ENCODE data around the gene TTC3. TPM values are rescaled to one million over a fixed set of nuclear protein-coding genes. Genes with fewer than 3 reads are reported as not detected.

The TTC3 gene
- total RNA-seq, 2 donors from 2014 or later: 32.8 to 84.2 TPM

GRCh38 chr21:37159053-37159776, 86.2 kb downstream of the TTC3 start:
- Mint-ChIP-seq H3K4me1 (ENCODE audit: low read depth in 2 of 2) (peaks cover 7 to 9% of the 10 kb centered on the region in 2 donors), H3K27me3 (no peaks in the 10 kb centered on the region), H3K36me3 (peaks cover 11% of the 10 kb centered on the region), H3K9me3 (no peaks in the 10 kb centered on the region), H3K27ac (peak overlapping the region; percentile 34 to 58), H3K4me3 (peak overlapping the region; percentile 7)
- DNase-seq (ENCODE audit: low spot score): no peak
- ATAC-seq: peak; percentile 53 to 92

GRCh38 chr21:37159949-37160348, 86.9 kb downstream of the TTC3 start:
- no peak overlapping the region for H3K27ac Mint-ChIP-seq
- DNase-seq (ENCODE audit: low spot score) (no peak), ATAC-seq (no peak)
- peaks cover 7 to 9% of the 10 kb centered on the region in 2 donors for H3K4me1 Mint-ChIP-seq (ENCODE audit: low read depth in 2 of 2)
- no peaks in the 10 kb centered on the region for H3K27me3 Mint-ChIP-seq
- H3K9me3 Mint-ChIP-seq: no peaks in the 10 kb centered on the region
- peaks cover 11% of the 10 kb centered on the region for H3K36me3 Mint-ChIP-seq
- no peak overlapping the region for H3K4me3 Mint-ChIP-seq

- H3K4me3 Mint-ChIP-seq: no peak overlapping the region
- no peaks in the 10 kb centered on the region for H3K27me3 Mint-ChIP-seq
- ATAC-seq: no peak
- DNase-seq (ENCODE audit: low spot score): no peak
- no peak overlapping the region for H3K27ac Mint-ChIP-seq
- no peaks in the 10 kb centered on the region for H3K4me1 Mint-ChIP-seq (ENCODE audit: low read depth in 2 of 2)
- no peaks in the 10 kb centered on the region for H3K9me3 Mint-ChIP-seq
- H3K36me3 Mint-ChIP-seq: peaks cover 15% of the 10 kb centered on the region
Observed at GRCh38 chr21:37164742-37165141, 91.7 kb downstream of the TTC3 start.

- Mint-ChIP-seq H3K27me3 (no peaks in the 10 kb centered on the region), H3K4me3 (no peak overlapping the region), H3K36me3 (peaks cover 15% of the 10 kb centered on the region), H3K4me1 (ENCODE audit: low read depth in 2 of 2) (no peaks in the 10 kb centered on the region), H3K27ac (no peak overlapping the region), H3K9me3 (no peaks in the 10 kb centered on the region)
- ATAC-seq: no peak
- no peak for DNase-seq (ENCODE audit: low spot score)
Observed at GRCh38 chr21:37165586-37165985, 92.5 kb downstream of the TTC3 start.

GRCh38 chr21:37166733-37167132, 93.7 kb downstream of the TTC3 start:
- Mint-ChIP-seq H3K9me3 (no peaks in the 10 kb centered on the region), H3K27ac (no peak overlapping the region), H3K4me3 (no peak overlapping the region), H3K4me1 (ENCODE audit: low read depth in 2 of 2) (no peaks in the 10 kb centered on the region), H3K27me3 (no peaks in the 10 kb centered on the region), H3K36me3 (peaks cover 15% of the 10 kb centered on the region)
- no peak for ATAC-seq
- no peak for DNase-seq (ENCODE audit: low spot score)

- Mint-ChIP-seq H3K27me3 (no peaks in the 10 kb centered on the region), H3K36me3 (peaks cover 20% of the 10 kb centered on the region), H3K9me3 (no peaks in the 10 kb centered on the region), H3K4me3 (no peak overlapping the region), H3K4me1 (ENCODE audit: low read depth in 2 of 2) (no peaks in the 10 kb centered on the region), H3K27ac (no peak overlapping the region)
- DNase-seq (ENCODE audit: low spot score): no peak
- ATAC-seq: no peak
Observed at GRCh38 chr21:37168666-37169065, 95.6 kb downstream of the TTC3 start.

- ATAC-seq (no peak), DNase-seq (ENCODE audit: low spot score) (no peak)
- Mint-ChIP-seq H3K9me3 (no peaks in the 10 kb centered on the region), H3K27ac (no peak overlapping the region), H3K36me3 (peaks cover 19% of the 10 kb centered on the region), H3K27me3 (no peaks in the 10 kb centered on the region), H3K4me3 (no peak overlapping the region), H3K4me1 (ENCODE audit: low read depth in 2 of 2) (no peaks in the 10 kb centered on the region)
Observed at GRCh38 chr21:37172646-37173045, 99.6 kb downstream of the TTC3 start.

- Mint-ChIP-seq H3K27ac (no peak overlapping the region), H3K4me1 (ENCODE audit: low read depth in 2 of 2) (peaks cover 0 to 3% of the 10 kb centered on the region in 2 donors), H3K9me3 (no peaks in the 10 kb centered on the region), H3K27me3 (no peaks in the 10 kb centered on the region), H3K36me3 (peaks cover 30% of the 10 kb centered on the region), H3K4me3 (no peak overlapping the region)
- DNase-seq (ENCODE audit: low spot score) (no peak), ATAC-seq (no peak)
Observed at GRCh38 chr21:37176716-37177115, 103.7 kb downstream of the TTC3 start.

- H3K36me3 Mint-ChIP-seq: peaks cover 28% of the 10 kb centered on the region
- no peak for DNase-seq (ENCODE audit: low spot score)
- no peak overlapping the region for H3K4me3 Mint-ChIP-seq
- H3K27ac Mint-ChIP-seq: no peak overlapping the region
- no peaks in the 10 kb centered on the region for H3K9me3 Mint-ChIP-seq
- H3K27me3 Mint-ChIP-seq: no peaks in the 10 kb centered on the region
- H3K4me1 Mint-ChIP-seq (ENCODE audit: low read depth in 2 of 2): peaks cover 3 to 6% of the 10 kb centered on the region in 2 donors
- no peak for ATAC-seq
Observed at GRCh38 chr21:37181059-37181458, 108.0 kb downstream of the TTC3 start.

- H3K27ac Mint-ChIP-seq: no peak overlapping the region
- ATAC-seq (no peak), DNase-seq (ENCODE audit: low spot score) (no peak)
- H3K9me3 Mint-ChIP-seq: no peaks in the 10 kb centered on the region
- H3K4me3 Mint-ChIP-seq: no peak overlapping the region
- peaks cover 31% of the 10 kb centered on the region for H3K36me3 Mint-ChIP-seq
- H3K27me3 Mint-ChIP-seq: no peaks in the 10 kb centered on the region
- peaks cover 3 to 10% of the 10 kb centered on the region in 2 donors for H3K4me1 Mint-ChIP-seq (ENCODE audit: low read depth in 2 of 2)
Observed at GRCh38 chr21:37182222-37182621, 109.2 kb downstream of the TTC3 start.

GRCh38 chr21:37183749-37184148, 110.7 kb downstream of the TTC3 start:
- H3K27ac Mint-ChIP-seq: no peak overlapping the region

GRCh38 chr21:37184784-37185593, 111.9 kb downstream of the TTC3 start:
- peaks cover 3 to 10% of the 10 kb centered on the region in 2 donors for H3K4me1 Mint-ChIP-seq (ENCODE audit: low read depth in 2 of 2)
- ATAC-seq: no peak
- peaks cover 29% of the 10 kb centered on the region for H3K36me3 Mint-ChIP-seq
- H3K27ac Mint-ChIP-seq: no peak overlapping the region
- no peaks in the 10 kb centered on the region for H3K9me3 Mint-ChIP-seq
- no peak overlapping the region for H3K4me3 Mint-ChIP-seq
- H3K27me3 Mint-ChIP-seq: no peaks in the 10 kb centered on the region
- no peak for DNase-seq (ENCODE audit: low spot score)

More at GRCh38 chr21:37183749-37184148, 110.7 kb downstream of the TTC3 start:
- Mint-ChIP-seq H3K27me3 (no peaks in the 10 kb centered on the region), H3K36me3 (peaks cover 33% of the 10 kb centered on the region), H3K4me1 (ENCODE audit: low read depth in 2 of 2) (peaks cover 3 to 10% of the 10 kb centered on the region in 2 donors), H3K9me3 (no peaks in the 10 kb centered on the region), H3K4me3 (no peak overlapping the region)
- no peak for ATAC-seq
- DNase-seq (ENCODE audit: low spot score): no peak

- ATAC-seq (no peak), DNase-seq (ENCODE audit: low spot score) (no peak)
- Mint-ChIP-seq H3K36me3 (peaks cover 26% of the 10 kb centered on the region), H3K9me3 (no peaks in the 10 kb centered on the region), H3K4me3 (no peak overlapping the region), H3K27ac (no peak overlapping the region), H3K4me1 (ENCODE audit: low read depth in 2 of 2) (peaks cover 0 to 10% of the 10 kb centered on the region in 2 donors), H3K27me3 (no peaks in the 10 kb centered on the region)
Observed at GRCh38 chr21:37186983-37187382, 113.9 kb downstream of the TTC3 start.

- Mint-ChIP-seq H3K4me1 (ENCODE audit: low read depth in 2 of 2) (peaks cover 0 to 10% of the 10 kb centered on the region in 2 donors), H3K27me3 (no peaks in the 10 kb centered on the region), H3K4me3 (no peak overlapping the region), H3K27ac (no peak overlapping the region), H3K9me3 (no peaks in the 10 kb centered on the region), H3K36me3 (peaks cover 26% of the 10 kb centered on the region)
- DNase-seq (ENCODE audit: low spot score) (no peak), ATAC-seq (no peak)
Observed at GRCh38 chr21:37188825-37189224, 115.8 kb downstream of the TTC3 start.

Data from natural killer cell treated with Interleukin-12 subunit alpha and Interleukin-12 subunit beta and Interleukin-15 and Interleukin-18, amount 100 ng/mL, for 72 hours (primary cell).